22Rv1 (cell line): ENCODE results near the gene TMC6.
"Not testable (repeated sequence)": the region's sequence is repeated elsewhere in the genome, so short reads cannot be mapped to it uniquely, and the experiment has no call there.

Source experiments
- H3K27ac ChIP-seq: fragments of 450-650 bp; 2 replicates; pipeline ENCODE4 v1.5.1; 2017
- ZFX ChIP-seq: fragments of 450-650 bp; IDR thresholded peaks from 2 replicates; pipeline ENCODE4 v1.6.1; 2017; ENCODE audit warnings: antibody characterized with exemption, borderline replicate concordance
- TF ChIP-seq, protein P1 (sequence below): fragments of 450-650 bp; IDR thresholded peaks from 2 replicates; pipeline ENCODE4 v1.5.1; 2017; ENCODE audit warnings: mild to moderate bottlenecking

Gene TMC6

DNA sequence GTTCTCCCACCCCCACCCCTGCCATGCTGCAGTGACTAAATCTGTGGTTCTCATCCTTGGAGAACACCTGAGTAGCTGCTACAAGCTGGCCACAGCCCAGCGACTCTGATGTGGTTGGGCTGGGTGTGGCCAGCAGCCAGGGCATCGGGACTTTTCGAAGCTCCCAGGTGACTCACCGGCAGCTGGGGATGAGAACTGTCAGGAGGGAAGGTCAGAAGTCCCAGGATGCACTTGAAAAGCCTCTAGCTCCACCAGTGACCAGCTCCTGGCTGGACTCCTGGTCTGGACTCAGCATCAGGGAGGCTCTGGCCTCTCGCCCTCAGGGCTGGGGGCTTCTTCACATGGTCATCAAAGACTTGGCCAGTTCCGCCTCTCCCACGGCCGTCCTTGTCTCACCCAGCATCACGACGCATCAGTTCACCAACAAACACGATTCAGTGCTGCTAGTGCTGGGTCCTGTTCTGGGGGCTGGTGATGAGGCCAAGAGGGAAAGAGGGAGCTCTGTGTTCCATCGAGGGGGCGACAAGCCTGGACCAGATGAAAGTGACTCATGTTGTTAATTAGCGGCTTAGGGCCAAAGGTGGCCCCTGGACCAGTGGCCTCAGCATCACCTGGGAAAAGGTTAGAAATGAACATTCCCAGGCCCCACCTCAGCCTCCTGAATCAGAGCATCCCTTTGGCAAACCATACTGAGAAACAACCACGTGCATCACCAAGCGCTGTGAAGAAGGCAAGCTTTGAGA, 13.7 kb upstream of the TMC6 start:
- TF ChIP-seq, protein P1, sequence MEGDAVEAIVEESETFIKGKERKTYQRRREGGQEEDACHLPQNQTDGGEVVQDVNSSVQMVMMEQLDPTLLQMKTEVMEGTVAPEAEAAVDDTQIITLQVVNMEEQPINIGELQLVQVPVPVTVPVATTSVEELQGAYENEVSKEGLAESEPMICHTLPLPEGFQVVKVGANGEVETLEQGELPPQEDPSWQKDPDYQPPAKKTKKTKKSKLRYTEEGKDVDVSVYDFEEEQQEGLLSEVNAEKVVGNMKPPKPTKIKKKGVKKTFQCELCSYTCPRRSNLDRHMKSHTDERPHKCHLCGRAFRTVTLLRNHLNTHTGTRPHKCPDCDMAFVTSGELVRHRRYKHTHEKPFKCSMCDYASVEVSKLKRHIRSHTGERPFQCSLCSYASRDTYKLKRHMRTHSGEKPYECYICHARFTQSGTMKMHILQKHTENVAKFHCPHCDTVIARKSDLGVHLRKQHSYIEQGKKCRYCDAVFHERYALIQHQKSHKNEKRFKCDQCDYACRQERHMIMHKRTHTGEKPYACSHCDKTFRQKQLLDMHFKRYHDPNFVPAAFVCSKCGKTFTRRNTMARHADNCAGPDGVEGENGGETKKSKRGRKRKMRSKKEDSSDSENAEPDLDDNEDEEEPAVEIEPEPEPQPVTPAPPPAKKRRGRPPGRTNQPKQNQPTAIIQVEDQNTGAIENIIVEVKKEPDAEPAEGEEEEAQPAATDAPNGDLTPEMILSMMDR, result no peak
- no peak for TF ChIP-seq ZFX
- no peak overlapping the region for H3K27ac ChIP-seq

DNA sequence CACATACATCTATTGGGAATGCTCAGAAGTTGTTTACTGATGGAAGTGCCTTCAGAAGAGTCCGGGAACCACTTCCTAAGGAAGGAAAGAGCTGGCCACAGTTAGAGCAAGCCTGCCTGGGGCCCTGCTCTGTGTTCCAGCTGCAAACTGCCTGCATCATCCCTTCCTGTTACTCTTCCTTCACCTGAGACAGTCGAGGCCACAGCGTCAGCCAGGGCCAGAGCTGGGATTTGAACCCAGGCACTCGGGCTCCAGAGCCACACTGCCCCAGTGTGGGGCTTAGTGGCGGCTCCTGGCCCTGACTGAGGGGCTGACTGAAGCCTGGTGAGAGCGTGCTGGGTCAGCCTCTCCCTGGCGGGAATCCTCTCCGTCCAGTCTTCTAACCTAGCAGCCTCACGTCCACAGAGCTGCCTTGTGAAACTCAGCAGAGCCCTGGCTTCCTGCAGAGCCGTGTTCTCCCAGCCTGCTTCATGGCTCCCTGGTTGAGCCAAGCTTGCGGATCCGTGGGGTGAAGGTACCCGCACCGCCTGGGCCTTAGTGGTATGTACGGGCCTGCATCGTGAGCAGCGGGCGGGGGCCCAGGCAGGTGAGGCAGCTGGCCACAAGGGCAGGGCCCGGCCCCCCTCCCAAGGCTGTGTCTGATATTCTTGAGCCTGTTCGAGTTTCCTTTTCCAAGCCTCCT, 13.0 kb upstream of the TMC6 start:
- TF ChIP-seq, protein P1, result no peak
- no peak for TF ChIP-seq ZFX
- no peak overlapping the region for H3K27ac ChIP-seq

DNA sequence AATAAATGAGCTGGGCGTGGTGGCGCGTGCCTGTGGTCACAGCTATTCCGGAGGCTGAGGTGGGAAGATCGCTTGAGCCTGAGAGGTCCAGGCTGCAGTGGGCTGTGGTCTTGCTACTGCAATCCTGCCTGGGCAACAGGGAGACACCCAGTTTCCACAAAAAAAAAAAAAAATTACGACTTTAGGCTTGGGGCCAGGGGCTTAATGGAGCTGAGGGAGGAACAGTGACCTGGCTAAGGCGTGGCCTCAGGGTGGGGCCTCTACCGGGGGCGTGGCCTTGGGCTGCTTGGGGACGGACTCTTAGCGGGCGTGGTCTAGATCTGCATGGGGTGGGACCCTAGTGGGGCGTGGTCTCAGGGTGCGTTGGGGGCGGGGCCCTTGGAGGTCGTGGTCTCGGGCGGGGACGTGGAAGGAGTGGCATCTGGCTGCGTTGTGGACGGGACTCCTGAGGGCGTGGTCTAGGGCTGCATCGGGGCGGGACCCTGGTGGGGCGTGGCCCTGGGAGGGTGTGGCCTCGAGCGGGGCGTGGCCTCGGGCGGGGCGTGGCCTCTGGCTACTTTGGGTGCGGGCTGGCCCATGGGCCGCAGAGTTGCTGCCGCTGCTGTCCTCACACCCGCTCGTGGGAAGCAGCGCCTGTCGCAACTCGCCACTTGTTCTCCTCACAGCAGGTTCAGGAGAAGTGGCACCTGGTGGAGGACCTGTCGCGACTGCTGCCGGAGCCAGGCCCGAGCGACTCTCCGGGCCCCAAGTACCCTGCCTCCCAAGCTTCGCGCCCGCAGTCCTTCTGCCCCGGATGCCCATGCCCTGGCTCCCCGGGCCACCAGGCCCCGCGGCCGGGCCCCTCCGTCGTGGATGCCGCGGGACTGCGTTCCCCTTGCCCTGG, 11.9 kb upstream of the TMC6 start:
- TF ChIP-seq, protein P1, result no peak
- TF ChIP-seq ZFX, result no peak
- H3K27ac ChIP-seq, result no peak overlapping the region

DNA sequence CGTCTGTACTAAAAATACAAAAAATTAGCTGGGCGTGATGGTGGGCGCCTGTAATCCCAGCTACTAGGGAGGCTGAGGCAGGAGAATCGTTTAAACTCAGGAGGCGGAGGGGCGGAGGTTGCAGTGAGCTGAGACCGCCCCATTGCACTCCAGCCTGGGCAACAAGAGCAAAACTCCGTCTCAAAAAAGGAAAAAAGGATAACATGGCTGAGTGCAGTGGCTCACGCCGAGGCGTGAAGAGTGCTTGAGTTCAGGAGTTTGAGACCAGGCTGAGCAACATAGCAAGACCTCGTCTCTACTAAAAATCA, 11.3 kb upstream of the TMC6 start:
- H3K27ac ChIP-seq, result not testable (repeated sequence)

DNA sequence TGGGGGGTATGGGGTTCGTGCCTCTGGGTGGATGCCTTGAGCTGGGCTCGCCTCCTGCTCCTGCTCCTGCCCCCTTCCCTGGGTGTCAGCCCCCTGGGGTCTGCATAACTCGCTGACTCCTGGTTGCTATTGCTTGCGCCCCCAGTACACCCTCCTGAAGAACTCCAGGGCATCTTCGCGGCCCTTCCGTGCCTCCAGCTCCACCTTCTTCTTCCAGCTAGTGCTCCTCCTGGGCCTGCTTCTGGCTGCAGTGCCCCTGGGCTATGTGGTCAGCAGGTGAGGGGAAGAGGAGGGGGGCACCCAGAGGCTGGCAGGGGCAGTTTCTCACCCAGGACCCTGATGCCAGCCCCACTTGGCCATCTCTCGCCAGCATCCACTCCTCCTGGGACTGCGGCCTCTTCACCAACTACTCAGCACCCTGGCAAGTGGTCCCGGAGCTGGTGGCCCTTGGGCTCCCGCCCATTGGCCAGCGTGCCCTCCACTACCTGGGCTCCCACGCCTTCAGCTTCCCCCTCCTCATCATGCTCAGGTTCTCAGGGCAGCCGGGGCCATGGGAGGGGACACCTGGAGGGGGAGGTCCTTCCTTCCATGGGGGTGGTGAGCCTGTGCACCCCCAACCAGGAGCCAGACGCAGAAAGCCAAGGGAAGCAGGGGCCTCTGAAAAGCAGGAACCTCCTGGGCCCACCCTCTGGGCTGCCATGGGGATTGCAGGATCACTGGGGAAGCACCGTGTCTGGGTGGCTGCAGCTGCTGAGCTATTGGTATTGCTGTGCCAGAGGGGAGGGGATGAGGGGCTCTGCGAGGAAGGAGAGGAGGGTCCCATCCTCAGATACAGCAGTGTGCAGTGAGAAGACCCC, 9.9 kb upstream of the TMC6 start:
- H3K27ac ChIP-seq, result no peak overlapping the region
- TF ChIP-seq, protein P1, result peak; percentile 2; the same call in 1 of the 2 replicates
- TF ChIP-seq ZFX, result no peak

DNA sequence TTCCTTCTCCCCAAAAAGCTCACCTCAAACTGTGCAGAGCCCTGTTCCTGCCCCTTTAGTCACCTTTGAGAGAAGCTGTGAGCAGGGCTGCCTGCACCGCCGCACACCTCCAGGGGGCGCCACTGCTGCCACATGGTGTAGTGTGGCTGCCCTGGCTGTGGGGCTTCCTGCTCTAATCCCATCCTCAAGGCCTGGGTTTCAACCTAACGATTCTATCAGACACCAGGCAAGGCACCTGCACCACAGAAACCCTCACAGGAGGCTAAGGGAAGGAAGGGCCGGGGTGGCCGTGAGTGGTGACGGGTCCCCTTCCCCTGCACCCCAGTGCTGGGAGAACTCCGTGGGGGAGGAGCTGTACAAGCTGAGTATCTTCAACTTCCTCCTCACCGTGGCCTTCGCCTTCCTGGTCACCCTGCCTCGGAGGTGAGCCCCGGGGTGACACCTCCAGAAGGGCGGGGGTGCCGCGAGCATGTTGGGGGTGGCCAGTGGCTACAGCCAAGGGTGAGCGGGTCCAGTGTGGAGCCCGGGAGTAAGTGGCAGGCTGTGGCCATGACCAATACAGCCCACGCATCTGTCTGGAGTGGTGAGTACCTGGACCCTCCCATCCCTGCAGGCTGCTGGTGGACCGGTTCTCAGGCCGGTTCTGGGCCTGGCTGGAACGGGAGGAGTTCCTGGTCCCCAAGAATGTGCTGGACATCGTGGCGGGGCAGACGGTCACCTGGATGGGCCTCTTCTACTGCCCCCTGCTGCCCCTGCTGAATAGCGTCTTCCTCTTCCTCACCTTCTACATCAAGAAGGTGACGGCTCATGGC, 9.0 kb upstream of the TMC6 start:
- no peak overlapping the region for H3K27ac ChIP-seq
- TF ChIP-seq ZFX, result no peak
- TF ChIP-seq, protein P1, result peak; percentile 47
